ENCODE measurements around the gene GAB4.

Gene GAB4

DNA sequence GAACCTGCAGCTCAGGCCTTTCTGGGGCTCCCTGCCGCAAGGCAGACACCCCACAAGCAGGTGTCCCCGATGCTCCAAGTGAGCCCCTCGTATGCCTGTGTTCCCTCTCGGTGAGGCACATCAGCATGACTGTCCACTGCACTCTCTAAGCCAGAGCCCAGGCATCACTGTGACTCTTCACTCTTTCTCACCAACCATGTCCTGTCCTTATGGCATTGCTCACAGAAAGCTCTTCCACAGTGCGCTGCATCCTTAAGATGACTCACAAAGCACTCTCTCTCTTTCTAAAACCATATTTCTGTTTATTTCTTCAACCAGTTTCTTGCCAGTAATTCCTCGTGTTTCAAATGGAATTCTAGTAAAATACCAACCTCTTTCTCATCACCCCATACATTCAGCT lies 18.1 kb downstream of the GAB4 start:
- no peak overlapping the region for H3K4me3 ChIP-seq (ENCODE audit: low read depth, low read length)
- TF ChIP-seq, protein P1, sequence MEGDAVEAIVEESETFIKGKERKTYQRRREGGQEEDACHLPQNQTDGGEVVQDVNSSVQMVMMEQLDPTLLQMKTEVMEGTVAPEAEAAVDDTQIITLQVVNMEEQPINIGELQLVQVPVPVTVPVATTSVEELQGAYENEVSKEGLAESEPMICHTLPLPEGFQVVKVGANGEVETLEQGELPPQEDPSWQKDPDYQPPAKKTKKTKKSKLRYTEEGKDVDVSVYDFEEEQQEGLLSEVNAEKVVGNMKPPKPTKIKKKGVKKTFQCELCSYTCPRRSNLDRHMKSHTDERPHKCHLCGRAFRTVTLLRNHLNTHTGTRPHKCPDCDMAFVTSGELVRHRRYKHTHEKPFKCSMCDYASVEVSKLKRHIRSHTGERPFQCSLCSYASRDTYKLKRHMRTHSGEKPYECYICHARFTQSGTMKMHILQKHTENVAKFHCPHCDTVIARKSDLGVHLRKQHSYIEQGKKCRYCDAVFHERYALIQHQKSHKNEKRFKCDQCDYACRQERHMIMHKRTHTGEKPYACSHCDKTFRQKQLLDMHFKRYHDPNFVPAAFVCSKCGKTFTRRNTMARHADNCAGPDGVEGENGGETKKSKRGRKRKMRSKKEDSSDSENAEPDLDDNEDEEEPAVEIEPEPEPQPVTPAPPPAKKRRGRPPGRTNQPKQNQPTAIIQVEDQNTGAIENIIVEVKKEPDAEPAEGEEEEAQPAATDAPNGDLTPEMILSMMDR (IDR thresholded peaks at IDR 0.05; ENCODE audit: low read depth, low read length): no peak

DNA sequence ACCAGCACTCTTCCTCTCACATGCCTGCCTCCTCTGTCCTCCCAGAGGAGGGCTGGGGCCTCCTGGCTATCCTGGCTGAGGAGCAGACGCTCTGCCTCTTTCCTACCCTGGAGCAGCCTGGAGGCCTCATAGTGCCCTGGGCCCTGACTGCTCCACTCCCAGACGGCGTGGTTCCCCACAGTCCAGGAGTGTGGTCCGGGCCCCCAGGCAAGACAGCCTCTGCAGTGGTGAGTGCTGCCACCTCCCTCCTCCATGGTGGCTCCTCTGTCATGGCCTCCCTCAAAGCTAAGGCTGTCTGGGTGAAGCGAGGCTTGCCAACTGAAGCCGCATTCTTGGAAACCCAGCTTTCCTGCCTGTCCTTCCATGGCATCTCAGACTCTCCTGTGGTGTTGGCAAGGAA lies 19.8 kb downstream of the GAB4 start:
- H3K4me3 ChIP-seq (ENCODE audit: low read depth, low read length): no peak overlapping the region
- TF ChIP-seq, protein P1 (IDR thresholded peaks at IDR 0.05; ENCODE audit: low read depth, low read length): no peak

DNA sequence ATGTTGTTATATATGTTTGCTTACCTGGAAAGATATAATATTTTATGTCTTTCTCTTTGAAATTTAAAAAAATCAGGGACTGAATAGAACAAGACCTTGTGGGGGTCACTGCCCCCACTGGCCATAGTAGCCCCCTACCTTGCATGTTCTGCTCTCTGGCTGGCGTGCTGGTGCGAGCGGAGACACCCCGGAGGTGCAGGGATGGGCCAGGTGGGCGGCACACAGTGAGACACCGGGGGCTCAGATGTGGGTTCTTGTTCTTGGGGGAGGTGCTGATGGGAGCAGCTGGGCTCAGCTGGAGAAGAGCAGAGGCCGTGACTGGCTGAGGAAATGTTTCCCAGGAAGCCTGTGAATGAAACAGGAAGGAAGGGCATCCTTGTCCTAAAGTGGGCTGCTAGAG lies 20.2 kb downstream of the GAB4 start:
- TF ChIP-seq, protein P1 (IDR thresholded peaks at IDR 0.05; ENCODE audit: low read depth, low read length): no peak
- no peak overlapping the region for H3K4me3 ChIP-seq (ENCODE audit: low read depth, low read length)

DNA sequence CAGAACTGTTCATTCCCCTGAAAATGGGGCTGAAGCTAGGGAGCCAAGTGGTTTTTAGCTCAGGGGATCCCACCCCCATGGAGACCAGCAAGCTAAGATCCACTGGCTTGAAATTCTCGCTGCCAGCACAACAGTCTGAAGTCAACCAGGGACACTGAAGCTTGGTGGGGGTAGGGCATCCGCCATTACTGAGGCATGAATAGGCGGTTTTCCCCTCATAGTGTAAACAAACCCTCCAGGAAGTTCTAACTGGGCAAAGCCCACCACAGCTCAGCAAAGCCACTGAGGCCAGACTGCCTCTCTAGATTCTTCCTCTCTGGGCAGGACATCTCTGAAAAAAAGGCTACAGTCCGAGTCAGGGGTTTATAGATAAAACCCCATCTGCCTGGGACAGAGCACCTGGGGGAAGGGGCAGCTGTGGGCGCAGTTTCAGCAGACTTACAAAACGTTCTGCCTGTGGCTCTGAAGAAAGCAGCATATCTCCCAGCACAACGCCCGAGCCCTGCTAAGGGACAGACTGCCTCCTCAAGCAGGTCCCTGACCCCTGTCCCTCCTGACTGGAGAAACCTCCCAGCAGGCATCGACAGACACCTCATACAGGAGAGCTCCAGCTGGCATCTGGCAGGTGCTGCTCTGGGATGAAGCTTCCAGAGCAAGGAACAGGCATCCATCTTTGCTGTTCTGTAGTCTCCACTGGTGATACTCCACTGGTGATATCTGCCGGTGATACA lies 32.7 kb downstream of the GAB4 start:
- TF ChIP-seq, protein P1 (IDR thresholded peaks at IDR 0.05; ENCODE audit: low read depth, low read length): no peak
- no peak overlapping the region for H3K4me3 ChIP-seq (ENCODE audit: low read depth, low read length)

DNA sequence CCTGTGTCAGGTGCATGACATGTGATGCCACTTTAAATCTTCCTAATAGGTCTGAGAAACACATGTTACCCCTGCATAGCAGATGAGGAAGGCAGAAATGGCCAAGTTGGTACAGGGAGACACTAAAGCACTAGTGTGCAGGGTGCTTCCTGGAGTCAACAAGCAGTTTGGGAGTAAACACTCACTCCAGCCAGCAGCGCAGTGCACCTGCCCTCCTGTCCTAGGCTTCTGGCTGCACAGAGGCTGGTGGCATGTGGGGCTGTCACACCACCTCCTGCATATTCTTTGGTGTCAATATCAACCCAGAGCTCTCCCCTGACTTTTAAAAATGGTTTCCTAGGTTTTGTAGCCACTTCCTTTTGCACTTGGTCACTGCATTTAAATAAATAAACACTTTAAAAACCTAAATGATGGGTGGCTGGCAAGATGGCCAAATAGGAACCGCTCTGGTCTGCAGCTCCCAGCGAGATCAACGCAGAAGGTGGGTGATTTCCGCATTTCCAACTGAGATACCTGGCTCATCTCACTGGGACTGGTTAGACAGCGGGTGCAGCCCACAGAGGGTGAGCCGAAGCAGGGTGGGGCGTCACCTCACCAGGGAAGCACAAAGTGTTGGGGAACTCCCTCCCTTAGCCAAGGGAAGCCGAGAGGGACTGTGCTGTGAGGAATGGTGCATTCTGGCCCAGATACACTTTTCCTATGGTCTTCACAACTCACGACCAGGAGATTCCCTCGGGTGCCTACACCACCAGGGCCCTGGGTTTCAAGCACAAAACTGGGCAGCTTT lies 33.5 kb downstream of the GAB4 start:
- H3K4me3 ChIP-seq (ENCODE audit: low read depth, low read length): no peak overlapping the region
- TF ChIP-seq, protein P1 (IDR thresholded peaks at IDR 0.05; ENCODE audit: low read depth, low read length): no peak

DNA sequence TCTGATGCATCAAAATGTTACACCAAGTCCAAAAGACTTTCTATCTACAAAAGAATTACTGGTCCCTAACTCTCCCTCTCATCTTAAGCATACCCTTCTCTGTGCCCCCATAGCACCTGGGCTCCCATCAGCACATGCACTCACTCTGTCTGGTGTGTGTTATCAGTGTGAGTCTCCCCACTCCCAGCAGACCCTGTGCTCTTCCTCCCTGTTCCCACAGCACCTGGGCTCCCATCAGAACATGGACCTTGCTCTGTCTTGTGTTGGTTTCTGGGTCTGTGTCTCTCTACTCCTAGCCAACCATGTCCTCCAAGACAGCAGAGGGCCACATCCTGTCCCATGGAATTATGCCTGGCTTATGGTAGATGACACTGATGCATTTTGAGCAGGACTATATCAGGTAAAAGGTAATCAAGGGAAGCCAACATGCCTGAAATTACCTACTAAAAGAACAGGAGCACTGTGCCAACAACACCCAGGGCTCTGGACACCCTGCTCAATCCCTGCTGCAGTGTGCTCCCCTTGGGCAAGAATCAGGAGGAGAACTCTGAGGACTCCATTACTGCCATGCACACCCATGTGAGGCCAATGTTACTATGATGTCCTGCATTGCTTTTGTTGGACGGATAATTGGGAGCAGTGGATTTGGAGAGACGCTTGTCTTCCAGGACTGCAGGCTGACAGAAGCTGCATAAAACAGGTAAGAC lies 34.3 kb downstream of the GAB4 start:
- no peak overlapping the region for H3K4me3 ChIP-seq (ENCODE audit: low read depth, low read length)
- TF ChIP-seq, protein P1 (IDR thresholded peaks at IDR 0.05; ENCODE audit: low read depth, low read length): no peak

Measured in WI38 (cell line).